OCI-LY3 (cell line): Measurements from ENCODE around the gene TP53AIP1.

Experiments
- H2AFZ ChIP-seq: fragments of 200-600, 300-600 bp; shearing (Covaris generic); 2 replicates; pipeline ENCODE4 v1.6.0; 2014; ENCODE audit warnings: antibody characterized with exemption, low read depth, low read length
- H3K27ac ChIP-seq: fragments of 200-600, 300-600 bp; sonication (generic); 2 replicates; pipeline ENCODE4 v1.5.1; 2014; ENCODE audit warnings: mild to moderate bottlenecking, low read length, moderate library complexity, mixed read lengths
- H3K27me3 ChIP-seq: fragments of 200-600, 300-600 bp; sonication (generic); 2 replicates; pipeline ENCODE4 v1.6.1; 2014; ENCODE audit warnings: low read depth, low read length, mixed read lengths
- H3K36me3 ChIP-seq: fragments of 200-600, 300-600 bp; sonication (generic); replicated peaks from 2 replicates; pipeline ENCODE3; 2014; ENCODE audit warnings: low read depth, low read length, mixed read lengths
- H3K4me1 ChIP-seq: fragments of 300-600, 200-600 bp; sonication (generic); 2 replicates; pipeline ENCODE4 v1.6.1; 2014; ENCODE audit warnings: low read length, mixed read lengths
- H3K4me2 ChIP-seq: fragments of 200-600, 300-600 bp; sonication (generic); 2 replicates; pipeline ENCODE4 v1.6.1; 2014; ENCODE audit warnings: low read length, mixed read lengths
- H3K4me3 ChIP-seq: fragments of 300-600, 200-600 bp; sonication (generic); 2 replicates; pipeline ENCODE4 v1.5.1; 2014; ENCODE audit warnings: antibody characterized with exemption, mild to moderate bottlenecking, low read length, moderate library complexity
- H3K79me2 ChIP-seq: fragments of 300-600, 200-600 bp; shearing (Covaris generic); 2 replicates; pipeline ENCODE4 v1.6.1; 2014; ENCODE audit warnings: mild to moderate bottlenecking, low read length, mixed read lengths
- H3K9ac ChIP-seq: fragments of 300-600, 200-600 bp; shearing (Covaris generic); 2 replicates; pipeline ENCODE4 v1.6.0; 2014; ENCODE audit warnings: mild to moderate bottlenecking, low read length, moderate library complexity
- H3K9me3 ChIP-seq: fragments of 200-600, 300-600 bp; shearing (Covaris generic); 2 replicates; pipeline ENCODE4 v1.6.1; 2014; ENCODE audit warnings: low read length, mixed read lengths; ENCODE audit not compliant: insufficient read depth
- H4K20me1 ChIP-seq: fragments of 200-600, 300-600 bp; sonication (generic); 2 replicates; pipeline ENCODE4 v1.6.1; 2016; ENCODE audit warnings: low read length, mixed read lengths; ENCODE audit not compliant: insufficient read depth
- CTCF ChIP-seq: fragments of 200-600, 300-600 bp; sonication (generic); IDR thresholded peaks from 2 replicates; pipeline ENCODE4 v1.5.1; 2014; ENCODE audit warnings: antibody characterized with exemption, low read length, low read depth
- EZH2phosphoT487 ChIP-seq: fragments of 200-600 bp; shearing (Covaris generic); IDR thresholded peaks from 2 replicates; pipeline ENCODE4 v1.6.1; 2018; ENCODE audit warnings: antibody characterized with exemption, mixed run types, low read depth

Gene TP53AIP1

GRCh38 chr11:128940603-128941002 is 2.1 kb downstream of the TP53AIP1 start:
- Histone ChIP-seq H3K27ac (no peak overlapping the region), H3K4me3 (no peak overlapping the region), H4K20me1 (no peaks in the 10 kb centered on the region), H3K79me2 (no peaks in the 10 kb centered on the region), H3K9me3 (no peaks in the 10 kb centered on the region), H3K9ac (no peak overlapping the region), H3K36me3 (no peaks in the 10 kb centered on the region), H3K4me2 (no peak overlapping the region), H2AFZ (no peak overlapping the region), H3K27me3 (0 out of 2 replicates have a peak, but pooled peaks cover 3% of the 10 kb centered on the region), H3K4me1 (no peaks in the 10 kb centered on the region)
- no peak for TF ChIP-seq EZH2phosphoT487
- TF ChIP-seq CTCF: no peak

GRCh38 chr11:128940156-128940555 is 2.5 kb downstream of the TP53AIP1 start:
- Histone ChIP-seq H3K9ac (no peak overlapping the region), H3K27me3 (0 out of 2 replicates have a peak, but pooled peaks cover 3% of the 10 kb centered on the region), H3K27ac (no peak overlapping the region), H3K4me2 (no peak overlapping the region), H2AFZ (no peak overlapping the region), H3K9me3 (no peaks in the 10 kb centered on the region), H3K4me3 (no peak overlapping the region), H3K4me1 (no peaks in the 10 kb centered on the region), H3K79me2 (no peaks in the 10 kb centered on the region), H3K36me3 (no peaks in the 10 kb centered on the region), H4K20me1 (no peaks in the 10 kb centered on the region)
- TF ChIP-seq CTCF (no peak), EZH2phosphoT487 (no peak)

GRCh38 chr11:128939591-128939990 is 3.1 kb downstream of the TP53AIP1 start:
- Histone ChIP-seq H3K4me1 (no peaks in the 10 kb centered on the region), H3K79me2 (no peaks in the 10 kb centered on the region), H3K9me3 (no peaks in the 10 kb centered on the region), H3K36me3 (no peaks in the 10 kb centered on the region), H4K20me1 (no peaks in the 10 kb centered on the region), H3K4me3 (no peak overlapping the region), H3K27ac (no peak overlapping the region), H3K27me3 (0 out of 2 replicates have a peak, but pooled peaks cover 3% of the 10 kb centered on the region), H2AFZ (no peak overlapping the region), H3K4me2 (no peak overlapping the region), H3K9ac (no peak overlapping the region)
- TF ChIP-seq CTCF: no peak
- no peak for TF ChIP-seq EZH2phosphoT487

GRCh38 chr11:128938156-128938885 is 4.3 kb downstream of the TP53AIP1 start:
- Histone ChIP-seq H3K4me1 (peaks cover 3% of the 10 kb centered on the region; the same call in 1 of the 2 replicates), H3K9me3 (no peaks in the 10 kb centered on the region), H2AFZ (no peak overlapping the region), H3K79me2 (no peaks in the 10 kb centered on the region), H4K20me1 (no peaks in the 10 kb centered on the region), H3K27ac (no peak overlapping the region), H3K27me3 (0 out of 2 replicates have a peak, but pooled peaks cover 3% of the 10 kb centered on the region), H3K4me3 (no peak overlapping the region), H3K9ac (no peak overlapping the region), H3K36me3 (no peaks in the 10 kb centered on the region), H3K4me2 (no peak overlapping the region)
- no peak for TF ChIP-seq CTCF
